ENCODE results near the gene SDC1.
A peak's percentile ranks its signal among the peaks of the same experiment; 100 is the strongest.

SDC1 gene

DNA sequence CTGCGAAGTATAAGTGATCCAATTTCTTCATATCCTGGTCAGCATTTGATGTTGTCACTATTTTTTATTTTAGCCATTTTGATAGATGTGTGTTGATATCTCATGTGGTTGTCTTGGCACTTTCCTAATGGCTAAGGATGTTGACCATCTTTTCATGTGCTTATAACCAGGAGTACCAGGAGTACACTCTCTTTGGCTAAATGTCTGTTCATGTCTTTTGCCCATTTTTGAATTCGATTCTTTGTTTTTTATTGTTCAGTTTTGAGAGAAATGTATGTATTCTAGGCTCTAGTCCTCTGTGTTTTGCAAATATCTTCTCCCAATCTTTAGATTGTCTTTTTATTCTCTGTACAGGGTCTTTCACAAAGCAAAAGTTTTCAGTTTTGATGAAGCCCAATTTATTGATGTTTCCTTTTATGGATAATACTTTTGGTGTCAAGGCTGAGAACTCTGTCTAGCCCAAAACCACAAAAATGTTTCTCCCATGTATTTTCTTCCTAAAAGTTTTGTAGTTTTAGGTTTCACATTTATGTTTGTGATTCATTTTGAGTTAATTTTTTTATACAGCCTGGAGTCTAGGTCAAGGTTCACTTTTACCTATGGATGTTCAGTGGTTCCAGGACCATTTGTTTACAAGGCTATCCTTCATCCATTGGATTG is 65.4 kb downstream of the SDC1 start:
- DNase-seq (ENCODE audit: low read depth, low spot score), result no peak
- in situ Hi-C loops (cut with HindIII; ENCODE audit: low sequenced_read_pairs), result no loop called here
- TF ChIP-seq, protein P1, sequence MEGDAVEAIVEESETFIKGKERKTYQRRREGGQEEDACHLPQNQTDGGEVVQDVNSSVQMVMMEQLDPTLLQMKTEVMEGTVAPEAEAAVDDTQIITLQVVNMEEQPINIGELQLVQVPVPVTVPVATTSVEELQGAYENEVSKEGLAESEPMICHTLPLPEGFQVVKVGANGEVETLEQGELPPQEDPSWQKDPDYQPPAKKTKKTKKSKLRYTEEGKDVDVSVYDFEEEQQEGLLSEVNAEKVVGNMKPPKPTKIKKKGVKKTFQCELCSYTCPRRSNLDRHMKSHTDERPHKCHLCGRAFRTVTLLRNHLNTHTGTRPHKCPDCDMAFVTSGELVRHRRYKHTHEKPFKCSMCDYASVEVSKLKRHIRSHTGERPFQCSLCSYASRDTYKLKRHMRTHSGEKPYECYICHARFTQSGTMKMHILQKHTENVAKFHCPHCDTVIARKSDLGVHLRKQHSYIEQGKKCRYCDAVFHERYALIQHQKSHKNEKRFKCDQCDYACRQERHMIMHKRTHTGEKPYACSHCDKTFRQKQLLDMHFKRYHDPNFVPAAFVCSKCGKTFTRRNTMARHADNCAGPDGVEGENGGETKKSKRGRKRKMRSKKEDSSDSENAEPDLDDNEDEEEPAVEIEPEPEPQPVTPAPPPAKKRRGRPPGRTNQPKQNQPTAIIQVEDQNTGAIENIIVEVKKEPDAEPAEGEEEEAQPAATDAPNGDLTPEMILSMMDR (IDR thresholded peaks at IDR 0.05; ENCODE audit: low read depth, low read length), result no peak
- H3K4me3 ChIP-seq (ENCODE audit: low read depth, low read length), result no peak overlapping the region

DNA sequence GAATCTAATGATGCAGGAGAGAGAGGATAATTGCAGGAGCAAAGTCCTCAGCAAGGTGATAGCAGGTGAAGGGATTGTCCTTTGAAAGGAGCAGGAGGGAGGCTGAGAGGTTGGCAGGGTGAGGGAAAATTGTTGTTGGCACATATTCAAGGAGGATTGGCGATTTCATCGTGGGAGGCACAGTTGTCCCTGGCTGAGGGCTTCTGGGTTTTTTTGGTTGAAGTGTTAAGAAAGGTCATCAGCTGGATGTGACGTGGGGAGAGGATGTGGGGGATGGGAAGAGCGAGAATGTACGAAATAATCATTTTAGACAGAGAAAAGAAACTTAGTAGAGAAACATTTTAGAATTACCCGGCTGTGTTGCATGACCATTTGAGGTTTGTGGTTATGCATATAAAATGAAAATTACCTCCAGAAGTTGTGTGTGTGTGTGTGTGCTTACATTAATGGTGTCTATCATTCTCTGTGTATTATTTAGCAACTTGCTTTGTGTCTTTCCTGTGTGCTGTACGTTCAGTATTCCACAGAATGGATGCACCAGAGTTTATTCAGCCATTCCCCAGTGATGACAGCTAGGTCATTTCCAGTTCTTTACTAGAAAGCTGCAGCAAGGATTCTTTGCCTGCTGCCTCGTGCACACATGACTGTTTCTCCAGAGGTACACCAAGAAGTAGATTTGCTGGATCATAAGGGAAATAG is 67.6 kb downstream of the SDC1 start:
- DNase-seq (ENCODE audit: low read depth, low spot score), result peak; percentile 40

DNA sequence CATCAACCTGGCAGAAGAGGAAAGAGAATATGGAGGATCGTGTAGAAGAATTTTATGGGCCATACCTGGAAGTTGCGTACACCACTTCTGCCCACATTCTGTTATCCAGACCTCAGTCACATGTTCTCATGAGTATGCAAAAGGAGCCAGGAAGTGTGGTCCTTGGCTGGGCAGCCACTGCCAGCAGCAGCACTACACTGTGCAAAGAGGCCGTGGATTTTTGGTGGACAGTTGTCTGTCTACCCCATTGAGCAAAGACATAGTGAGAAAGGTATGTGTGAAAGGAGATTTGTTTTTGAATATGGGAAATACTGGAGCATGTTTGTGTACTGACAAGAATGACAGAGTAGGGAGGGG is 68.1 kb downstream of the SDC1 start:
- in situ Hi-C loops (cut with HindIII; ENCODE audit: low sequenced_read_pairs), result no loop called here
- no peak overlapping the region for H3K4me3 ChIP-seq (ENCODE audit: low read depth, low read length)
- TF ChIP-seq, protein P1 (IDR thresholded peaks at IDR 0.05; ENCODE audit: low read depth, low read length), result no peak
- DNase-seq (ENCODE audit: low read depth, low spot score), result no peak

More for the DNA sequence above, 67.6 kb downstream of the SDC1 start:
- H3K4me3 ChIP-seq (ENCODE audit: low read depth, low read length), result no peak overlapping the region
- in situ Hi-C loops (cut with HindIII; ENCODE audit: low sequenced_read_pairs), result no loop called here
- TF ChIP-seq, protein P1 (IDR thresholded peaks at IDR 0.05; ENCODE audit: low read depth, low read length), result no peak

- H3K4me3 ChIP-seq (ENCODE audit: low read depth, low read length), result no peak overlapping the region
- no peak for DNase-seq (ENCODE audit: low read depth, low spot score)
- TF ChIP-seq, protein P1 (IDR thresholded peaks at IDR 0.05; ENCODE audit: low read depth, low read length), result no peak
- in situ Hi-C loops (cut with HindIII; ENCODE audit: low sequenced_read_pairs), result no loop called here
Measured at GRCh38 chr2:20156076-20156759, 68.7 kb downstream of the SDC1 start.

DNA sequence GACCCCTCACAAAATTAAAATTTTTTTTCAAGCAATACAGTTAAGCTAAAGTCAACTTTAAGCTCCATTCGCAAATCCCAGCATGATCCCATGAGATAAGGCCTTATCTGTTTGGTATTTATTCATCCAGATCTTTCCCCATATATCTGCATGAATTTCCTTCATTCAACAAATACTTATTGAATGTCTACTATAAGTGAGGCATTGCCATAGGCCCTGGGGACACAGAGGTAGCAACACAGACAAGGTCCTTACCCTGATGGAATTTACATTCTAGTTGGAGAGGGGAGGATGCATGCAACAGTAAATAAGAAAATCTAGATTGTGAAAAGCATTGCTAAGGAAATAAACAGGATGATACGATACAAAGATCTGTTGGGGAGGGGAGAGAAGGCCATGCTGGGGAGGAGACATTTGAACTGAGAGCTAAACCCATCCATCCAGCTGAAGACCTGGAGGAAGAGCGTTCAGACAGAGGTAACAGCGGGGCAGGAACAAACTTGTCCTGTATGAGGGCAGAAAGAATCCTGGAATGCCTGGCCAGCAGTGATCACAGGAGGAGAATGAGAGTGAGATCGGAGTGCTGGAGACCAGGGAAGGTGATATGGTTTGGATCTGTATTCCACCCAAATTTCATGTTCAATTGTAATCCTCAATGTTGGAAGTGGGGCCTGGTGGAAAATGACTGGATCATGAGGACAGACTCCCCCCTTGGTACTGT is 71.6 kb downstream of the SDC1 start:
- in situ Hi-C loops (cut with HindIII; ENCODE audit: low sequenced_read_pairs), result no loop called here
- no peak overlapping the region for H3K4me3 ChIP-seq (ENCODE audit: low read depth, low read length)
- TF ChIP-seq, protein P1 (IDR thresholded peaks at IDR 0.05; ENCODE audit: low read depth, low read length), result no peak
- DNase-seq (ENCODE audit: low read depth, low spot score), result no peak

DNA sequence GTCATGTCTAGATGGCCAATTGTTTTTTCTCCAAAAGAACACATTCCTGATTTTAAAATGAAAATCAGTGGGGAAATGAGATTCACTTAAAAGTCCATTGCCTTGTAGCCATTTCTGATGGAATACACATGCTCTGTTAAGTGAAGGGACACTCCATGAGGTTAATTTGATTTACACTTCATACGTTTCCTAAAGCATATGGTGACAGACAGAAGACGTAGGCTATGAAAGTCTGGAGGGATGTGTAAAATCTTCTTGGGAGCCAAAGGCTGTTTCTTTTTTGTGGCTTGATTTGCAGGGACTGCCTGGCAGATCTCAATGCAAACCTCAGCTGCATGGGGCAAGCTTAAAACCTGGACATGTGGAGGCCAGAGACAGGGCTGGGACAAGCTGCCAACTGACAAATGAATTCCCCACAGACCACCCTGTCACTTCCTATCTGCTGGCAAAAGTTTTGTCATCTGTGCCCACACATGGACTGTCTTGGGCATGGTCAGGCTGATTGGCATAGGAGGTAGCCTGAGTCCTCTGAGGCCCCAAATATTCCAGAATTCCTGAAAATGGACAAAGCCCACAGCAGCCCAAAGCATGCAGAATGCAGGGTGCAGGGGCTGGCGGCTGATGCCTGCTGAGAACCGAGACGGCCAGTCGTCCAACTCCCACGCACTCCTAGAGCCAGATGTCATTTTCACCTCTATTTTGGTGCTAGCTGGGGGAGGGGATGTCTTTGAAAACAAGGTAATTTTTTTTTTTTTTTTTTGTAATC is 73.9 kb downstream of the SDC1 start:
- no peak for DNase-seq (ENCODE audit: low read depth, low spot score)
- TF ChIP-seq, protein P1 (IDR thresholded peaks at IDR 0.05; ENCODE audit: low read depth, low read length), result no peak
- in situ Hi-C loops (cut with HindIII; ENCODE audit: low sequenced_read_pairs), result no loop called here

More for the DNA sequence above, 73.9 kb downstream of the SDC1 start:
- no peak overlapping the region for H3K4me3 ChIP-seq (ENCODE audit: low read depth, low read length)

Data from astrocyte of the spinal cord (primary cell).